ENCODE measurements around the gene MGAT5.

The MGAT5 gene

DNA sequence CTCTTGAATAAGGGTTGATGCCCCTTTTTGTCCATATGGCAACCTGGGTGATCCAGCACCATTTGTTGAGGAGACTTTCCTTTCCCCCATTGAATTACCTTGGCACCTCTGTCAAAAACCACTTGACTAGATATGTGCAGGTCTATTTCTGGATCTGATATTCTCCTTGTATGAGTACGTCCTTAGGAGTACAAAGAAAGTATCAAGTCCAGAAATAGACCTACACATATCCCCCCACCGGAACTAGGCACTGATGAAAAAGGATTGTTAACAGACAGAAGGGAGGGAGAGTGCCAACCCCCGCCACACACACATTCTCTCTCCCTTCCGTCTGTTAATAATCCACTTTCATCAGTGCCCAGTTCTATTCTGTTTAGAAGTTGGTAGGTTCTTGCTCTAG is 239.9 kb downstream of the MGAT5 start:
- TF ChIP-seq, protein P1, sequence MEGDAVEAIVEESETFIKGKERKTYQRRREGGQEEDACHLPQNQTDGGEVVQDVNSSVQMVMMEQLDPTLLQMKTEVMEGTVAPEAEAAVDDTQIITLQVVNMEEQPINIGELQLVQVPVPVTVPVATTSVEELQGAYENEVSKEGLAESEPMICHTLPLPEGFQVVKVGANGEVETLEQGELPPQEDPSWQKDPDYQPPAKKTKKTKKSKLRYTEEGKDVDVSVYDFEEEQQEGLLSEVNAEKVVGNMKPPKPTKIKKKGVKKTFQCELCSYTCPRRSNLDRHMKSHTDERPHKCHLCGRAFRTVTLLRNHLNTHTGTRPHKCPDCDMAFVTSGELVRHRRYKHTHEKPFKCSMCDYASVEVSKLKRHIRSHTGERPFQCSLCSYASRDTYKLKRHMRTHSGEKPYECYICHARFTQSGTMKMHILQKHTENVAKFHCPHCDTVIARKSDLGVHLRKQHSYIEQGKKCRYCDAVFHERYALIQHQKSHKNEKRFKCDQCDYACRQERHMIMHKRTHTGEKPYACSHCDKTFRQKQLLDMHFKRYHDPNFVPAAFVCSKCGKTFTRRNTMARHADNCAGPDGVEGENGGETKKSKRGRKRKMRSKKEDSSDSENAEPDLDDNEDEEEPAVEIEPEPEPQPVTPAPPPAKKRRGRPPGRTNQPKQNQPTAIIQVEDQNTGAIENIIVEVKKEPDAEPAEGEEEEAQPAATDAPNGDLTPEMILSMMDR (IDR thresholded peaks at IDR 0.05), result no peak

DNA sequence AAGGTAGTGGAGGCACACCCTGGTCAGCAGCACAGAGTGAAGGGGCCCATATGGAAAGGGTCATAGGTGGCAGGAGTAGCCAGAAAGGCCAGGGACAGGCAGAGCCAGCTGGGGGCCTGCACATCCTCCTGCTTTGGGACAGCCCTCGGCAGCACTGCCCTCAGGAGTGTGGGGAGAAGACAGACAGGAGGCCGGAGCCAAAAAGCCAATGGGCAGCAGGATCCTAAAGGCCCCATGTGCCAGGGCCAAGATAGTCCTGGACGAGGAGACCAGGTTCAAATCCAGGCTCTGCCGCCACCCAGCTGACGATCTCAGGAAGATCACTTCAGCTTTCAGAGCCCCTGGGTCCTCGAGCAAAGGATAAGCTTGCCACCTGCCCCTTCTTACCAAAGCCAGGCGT is 244.8 kb downstream of the MGAT5 start:
- no peak overlapping the region for H3K4me3 ChIP-seq (ENCODE audit: low read depth in 1 of 2, low read length in 1 of 2)
- TF ChIP-seq, protein P1 (IDR thresholded peaks at IDR 0.05), result no peak

More for the DNA sequence above, 239.9 kb downstream of the MGAT5 start:
- no peaks in the 10 kb centered on the region for H3K27me3 ChIP-seq
- no peaks in the 10 kb centered on the region for H3K9me3 ChIP-seq
- no peaks in the 10 kb centered on the region for H3K4me1 ChIP-seq (ENCODE audit: control insufficient read depth in 1 of 2, insufficient read depth in 1 of 2, low read depth in 1 of 2, low read length in 1 of 2)
- no peaks in the 10 kb centered on the region for H3K36me3 ChIP-seq
- H3K4me3 ChIP-seq (ENCODE audit: low read depth in 1 of 2, low read length in 1 of 2), result no peak overlapping the region
- no peak overlapping the region for H3K27ac ChIP-seq

DNA sequence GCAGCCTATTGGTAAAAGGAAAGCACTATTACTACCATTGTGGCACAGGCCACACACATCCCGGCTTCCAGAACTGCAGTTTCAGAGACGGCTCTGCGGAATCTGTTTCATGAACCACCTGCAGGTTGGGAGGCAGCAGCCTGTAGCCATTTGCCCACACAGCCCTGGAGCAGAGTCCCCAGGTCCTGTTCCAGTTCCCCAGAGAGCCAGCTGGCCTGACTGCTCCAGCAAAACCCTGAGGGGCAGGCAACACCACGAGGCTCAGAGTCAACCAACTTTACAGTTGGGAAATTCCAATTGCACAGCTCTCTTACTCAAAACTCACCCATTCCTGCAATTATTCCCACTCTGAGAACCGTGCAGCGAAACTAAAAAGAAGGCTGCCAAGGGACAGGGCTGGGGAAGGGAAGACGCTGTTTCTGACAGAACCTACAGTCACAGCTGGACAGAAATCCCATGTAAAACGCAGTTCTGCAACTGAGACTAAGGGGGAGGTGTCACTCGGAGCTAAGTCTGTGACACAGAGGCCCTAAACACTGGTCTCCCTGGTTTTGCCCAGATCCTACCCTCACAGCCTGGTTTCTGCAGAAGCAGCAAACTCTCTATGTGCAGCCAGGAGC is 245.5 kb downstream of the MGAT5 start:
- Histone ChIP-seq H3K4me1 (ENCODE audit: control insufficient read depth in 1 of 2, insufficient read depth in 1 of 2, low read depth in 1 of 2, low read length in 1 of 2) (no peaks in the 10 kb centered on the region), H3K9me3 (no peaks in the 10 kb centered on the region), H3K27me3 (no peaks in the 10 kb centered on the region), H3K27ac (no peak overlapping the region), H3K36me3 (no peaks in the 10 kb centered on the region), H3K4me3 (ENCODE audit: low read depth in 1 of 2, low read length in 1 of 2) (no peak overlapping the region)
- TF ChIP-seq, protein P1 (IDR thresholded peaks at IDR 0.05), result no peak

More for the DNA sequence above, 244.8 kb downstream of the MGAT5 start:
- no peaks in the 10 kb centered on the region for H3K27me3 ChIP-seq
- H3K4me1 ChIP-seq (ENCODE audit: control insufficient read depth in 1 of 2, insufficient read depth in 1 of 2, low read depth in 1 of 2, low read length in 1 of 2), result no peaks in the 10 kb centered on the region
- H3K36me3 ChIP-seq, result no peaks in the 10 kb centered on the region
- no peaks in the 10 kb centered on the region for H3K9me3 ChIP-seq
- H3K27ac ChIP-seq, result no peak overlapping the region

DNA sequence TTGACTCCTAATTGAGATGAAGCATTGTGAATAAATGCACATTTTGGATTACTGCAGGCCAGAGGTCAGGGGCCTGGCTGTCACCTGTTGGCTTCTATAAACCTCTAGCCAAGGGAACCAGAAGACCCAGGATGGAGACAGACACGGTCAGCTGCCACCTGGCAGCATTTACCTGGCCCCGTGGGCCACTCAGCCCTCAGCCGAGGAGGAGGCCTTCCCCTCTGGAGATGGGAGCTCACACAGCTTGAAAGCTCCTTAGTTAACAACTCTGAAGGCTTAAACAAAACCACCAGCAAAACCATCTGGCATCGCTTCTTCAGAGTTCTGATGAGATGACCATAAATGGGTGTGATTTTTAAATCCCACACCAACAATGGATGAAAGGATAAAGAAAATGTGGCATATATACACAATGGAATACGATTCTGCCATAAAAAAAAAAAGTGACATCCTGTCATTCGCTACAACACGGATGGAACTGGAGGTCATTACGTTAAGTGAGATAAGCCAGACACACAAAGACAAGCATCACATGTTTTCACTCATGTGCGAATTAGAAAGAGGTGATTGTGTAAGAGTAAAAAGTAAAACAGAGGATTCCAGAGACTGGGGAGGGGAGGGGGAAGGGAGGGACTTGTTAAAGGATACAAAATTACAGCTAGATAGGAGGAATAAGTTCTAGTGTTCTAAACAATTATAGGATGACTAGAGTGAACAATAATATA is 246.5 kb downstream of the MGAT5 start:
- H3K27me3 ChIP-seq, result no peaks in the 10 kb centered on the region

DNA sequence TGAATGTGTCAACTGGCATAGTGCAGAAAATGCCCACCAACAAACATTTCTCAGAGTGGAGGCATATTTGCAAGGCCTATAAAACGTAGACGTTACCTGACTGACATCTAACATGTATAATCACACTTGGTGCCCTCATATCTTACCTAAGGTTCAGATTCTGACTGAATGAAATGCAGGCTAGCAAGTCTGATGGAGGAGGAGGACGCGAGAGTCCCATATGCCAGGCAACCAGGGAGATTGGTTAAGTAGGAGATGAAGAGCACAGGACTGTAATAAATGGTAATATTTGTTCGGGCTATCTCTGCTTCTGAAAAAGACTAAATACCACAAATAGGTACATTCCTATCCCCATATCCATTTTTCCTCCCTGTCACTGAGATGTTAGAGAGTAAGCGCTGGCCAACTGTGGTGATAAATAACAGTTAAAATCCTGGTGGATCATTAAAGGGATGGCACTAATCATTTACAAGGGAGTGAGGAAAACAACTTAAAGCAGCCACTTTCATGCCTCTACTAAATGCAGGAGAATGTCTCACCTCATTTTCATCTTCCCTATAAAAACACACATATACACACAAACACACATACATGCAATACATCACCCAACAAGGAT is 247.7 kb downstream of the MGAT5 start:
- no peaks in the 10 kb centered on the region for H3K9me3 ChIP-seq
- no peak overlapping the region for H3K4me3 ChIP-seq (ENCODE audit: low read depth in 1 of 2, low read length in 1 of 2)
- TF ChIP-seq, protein P1 (IDR thresholded peaks at IDR 0.05), result no peak

More for the DNA sequence above, 246.5 kb downstream of the MGAT5 start:
- TF ChIP-seq, protein P1 (IDR thresholded peaks at IDR 0.05), result no peak
- H3K27ac ChIP-seq, result no peak overlapping the region
- no peaks in the 10 kb centered on the region for H3K36me3 ChIP-seq
- no peak overlapping the region for H3K4me3 ChIP-seq (ENCODE audit: low read depth in 1 of 2, low read length in 1 of 2)
- no peaks in the 10 kb centered on the region for H3K9me3 ChIP-seq
- H3K4me1 ChIP-seq (ENCODE audit: control insufficient read depth in 1 of 2, insufficient read depth in 1 of 2, low read depth in 1 of 2, low read length in 1 of 2), result no peaks in the 10 kb centered on the region

More for the DNA sequence above, 247.7 kb downstream of the MGAT5 start:
- H3K27ac ChIP-seq, result no peak overlapping the region
- no peaks in the 10 kb centered on the region for H3K27me3 ChIP-seq
- H3K4me1 ChIP-seq (ENCODE audit: control insufficient read depth in 1 of 2, insufficient read depth in 1 of 2, low read depth in 1 of 2, low read length in 1 of 2), result no peaks in the 10 kb centered on the region
- no peaks in the 10 kb centered on the region for H3K36me3 ChIP-seq
